ENCODE data around the gene TSHZ3.
A peak's percentile ranks its signal among the peaks of the same experiment; 100 is the strongest.

TSHZ3 gene

GRCh38 chr19:31260171-31260933, 88.9 kb downstream of the TSHZ3 start:
- DNase-seq: no peak

GRCh38 chr19:31258211-31259052, 90.8 kb downstream of the TSHZ3 start:
- no peak for DNase-seq

- DNase-seq: no peak
Measured at GRCh38 chr19:31257426-31258130, 91.7 kb downstream of the TSHZ3 start.

GRCh38 chr19:31257025-31257424, 92.2 kb downstream of the TSHZ3 start:
- DNase-seq: no peak

GRCh38 chr19:31256593-31256960, 92.7 kb downstream of the TSHZ3 start:
- DNase-seq: no peak

- no peak for DNase-seq
Measured at GRCh38 chr19:31255831-31256592, 93.2 kb downstream of the TSHZ3 start.

GRCh38 chr19:31255174-31255799, 93.9 kb downstream of the TSHZ3 start:
- peak; percentile 55 for DNase-seq

- DNase-seq: no peak
Measured at GRCh38 chr19:31254611-31255010, 94.6 kb downstream of the TSHZ3 start.

GRCh38 chr19:31254180-31254551, 95.1 kb downstream of the TSHZ3 start:
- DNase-seq: peak; percentile 76

- no peak for DNase-seq
Measured at GRCh38 chr19:31253526-31254179, 95.6 kb downstream of the TSHZ3 start.

GRCh38 chr19:31252441-31252840, 96.8 kb downstream of the TSHZ3 start:
- DNase-seq: no peak

GRCh38 chr19:31249217-31249616, 100.0 kb downstream of the TSHZ3 start:
- DNase-seq: no peak

- DNase-seq: no peak
Measured at GRCh38 chr19:31235806-31236205, 113.4 kb downstream of the TSHZ3 start.

- DNase-seq: no peak
Measured at GRCh38 chr19:31233295-31233800, 115.9 kb downstream of the TSHZ3 start.

- DNase-seq: no peak
Measured at GRCh38 chr19:31232871-31233270, 116.4 kb downstream of the TSHZ3 start.

GRCh38 chr19:31232180-31232579, 117.1 kb downstream of the TSHZ3 start:
- DNase-seq: no peak

- no peak for DNase-seq
Measured at GRCh38 chr19:31231237-31231636, 118.0 kb downstream of the TSHZ3 start.

GRCh38 chr19:31226151-31226935, 122.9 kb downstream of the TSHZ3 start:
- no peak for DNase-seq

Measured in femur (tissue), 1 donor.